IMR-90 (cell line): ENCODE measurements around the gene LEO1. TPM values are rescaled to one million over a fixed set of nuclear protein-coding genes. Genes with fewer than 3 reads are reported as not detected.

Source experiments
- ATAC-seq: fragments of 200-7000 bp; cut with Tn5 transposase; 2 replicates; pipeline ENCODE4 v1.9.1; 2020; ENCODE audit warnings: low read depth, mild to moderate bottlenecking, moderate library complexity
- BruUV-seq: library from RNA; stranded (reverse); fragments of 400-500 nt; replicated peaks from 2 replicates; lab custom pipeline; 2021; lab: Mats Ljungman, UMichigan
- CTCF ChIA-PET: fragments of 300-600 bp; formaldehyde crosslinking; extraction: SDS; loops from one replicate; lab custom pipeline; 2021; ENCODE audit warnings: antibody characterized with exemption; lab: Yijun Ruan, JAX
- POLR2A ChIA-PET: fragments of 300-600 bp; sonication (Branson Sonifier 250); formaldehyde crosslinking; loops from one replicate; lab custom pipeline; 2022; ENCODE audit warnings: antibody characterized with exemption; ENCODE audit not compliant: unreplicated experiment; lab: Charles Lee
- DNase-seq: peaks from one replicate; pipeline ENCODE4 v3.0.0; 2013
- H2AFZ ChIP-seq: replicated peaks from 2 replicates; pipeline ENCODE3; 2013; ENCODE audit warnings: low read length, mild to moderate bottlenecking; ENCODE audit not compliant: poor library complexity
- H2AK5ac ChIP-seq: 2 replicates; pipeline ENCODE4 v1.6.1; 2013; ENCODE audit warnings: low read depth, low read length, inconsistent platforms
- H2AK9ac ChIP-seq: replicated peaks from 2 replicates; pipeline ENCODE3; 2013; ENCODE audit warnings: mild to moderate bottlenecking, low read depth, low read length, moderate library complexity; ENCODE audit not compliant: poor library complexity
- H2BK120ac ChIP-seq: 2 replicates; pipeline ENCODE4 v1.6.1; 2013; ENCODE audit warnings: low read depth, low read length, inconsistent platforms
- H2BK15ac ChIP-seq: 3 replicates; pipeline ENCODE4 v1.6.1; 2013; ENCODE audit warnings: low read depth, low read length, inconsistent platforms
- H2BK20ac ChIP-seq: 2 replicates; pipeline ENCODE4 v1.6.1; 2013; ENCODE audit warnings: low read depth, mild to moderate bottlenecking, inconsistent platforms, low read length, moderate library complexity
- H2BK5ac ChIP-seq: 2 replicates; pipeline ENCODE4 v1.6.1; 2013; ENCODE audit warnings: mild to moderate bottlenecking, low read depth, low read length, inconsistent platforms; ENCODE audit not compliant: poor library complexity, severe bottlenecking
- H3K14ac ChIP-seq: replicated peaks from 2 replicates; pipeline ENCODE4 v1.6.1; 2013; ENCODE audit warnings: low read depth, low read length, inconsistent platforms
- H3K18ac ChIP-seq: 2 replicates; pipeline ENCODE4 v1.6.1; 2013; ENCODE audit warnings: low read depth, low read length, control low read depth
- H3K23ac ChIP-seq: 2 replicates; pipeline ENCODE4 v1.6.1; 2013; ENCODE audit warnings: low read depth, low read length, inconsistent platforms
- H3K27ac ChIP-seq: 2 replicates; pipeline ENCODE4 v1.5.1; 2013; ENCODE audit warnings: mild to moderate bottlenecking, control low read depth, low read length; ENCODE audit not compliant: insufficient read depth
- H3K27me3 ChIP-seq: 2 replicates; pipeline ENCODE4 v1.6.1; 2013; ENCODE audit warnings: low read length; ENCODE audit not compliant: control insufficient read depth, insufficient read depth
- H3K36me3 ChIP-seq: 2 replicates; pipeline ENCODE4 v1.6.1; 2013; ENCODE audit warnings: low read length, mixed read lengths; ENCODE audit not compliant: control insufficient read depth, insufficient read depth
- H3K4ac ChIP-seq: 2 replicates; pipeline ENCODE4 v1.6.1; 2013; ENCODE audit warnings: low read depth, low read length, inconsistent platforms
- H3K4me1 ChIP-seq: 2 replicates; pipeline ENCODE4 v1.6.1; 2013; ENCODE audit warnings: low read length, mixed read lengths; ENCODE audit not compliant: control insufficient read depth, insufficient read depth
- H3K4me2 ChIP-seq: 2 replicates; pipeline ENCODE4 v1.6.1; 2013; ENCODE audit warnings: low read depth, mild to moderate bottlenecking, control low read depth, low read length, moderate library complexity
- H3K4me3 ChIP-seq: 2 replicates; pipeline ENCODE4 v1.5.1; 2013; ENCODE audit warnings: low read depth, mild to moderate bottlenecking, control low read depth, low read length, moderate library complexity; ENCODE audit not compliant: insufficient read depth
- H3K56ac ChIP-seq: 2 replicates; pipeline ENCODE4 v1.6.1; 2013; ENCODE audit warnings: low read length, inconsistent platforms; ENCODE audit not compliant: insufficient read depth; ENCODE audit errors: extremely low read depth
- H3K79me1 ChIP-seq, 2 experiments: 2 replicates each; pipeline ENCODE4 v1.6.1; 2013; ENCODE audit warnings: low read length in 2 of 2, inconsistent platforms in 1 of 2, low read depth in 1 of 2
- H3K9ac ChIP-seq: 2 replicates; pipeline ENCODE4 v1.6.1; 2013; ENCODE audit warnings: low read depth, low read length, control low read depth
- H3K9me1 ChIP-seq: 2 replicates; pipeline ENCODE4 v1.6.1; 2013; ENCODE audit warnings: low read length, inconsistent platforms; ENCODE audit not compliant: insufficient read depth
- H3K9me3 ChIP-seq: 2 replicates; pipeline ENCODE4 v1.6.1; 2013; ENCODE audit warnings: low read length; ENCODE audit not compliant: control insufficient read depth, insufficient read depth
- H4K20me1 ChIP-seq: 2 replicates; pipeline ENCODE4 v1.6.1; 2013; ENCODE audit warnings: low read length, inconsistent platforms; ENCODE audit not compliant: insufficient read depth
- H4K5ac ChIP-seq: 2 replicates; pipeline ENCODE4 v1.6.1; 2013; ENCODE audit warnings: mild to moderate bottlenecking, low read depth, low read length, control low read depth
- H4K8ac ChIP-seq, 2 experiments: 2 replicates each; pipeline ENCODE4 v1.6.1; 2013; ENCODE audit warnings: low read depth in 2 of 2, low read length in 2 of 2, control low read depth in 1 of 2, inconsistent platforms in 1 of 2
- H4K91ac ChIP-seq: 2 replicates; pipeline ENCODE4 v1.6.1; 2013; ENCODE audit warnings: low read depth, low read length, inconsistent platforms; ENCODE audit not compliant: insufficient read depth
- CEBPB ChIP-seq: IDR thresholded peaks from 2 replicates; pipeline ENCODE4 v1.6.1; 2012; ENCODE audit warnings: low read depth, low read length, improper control_type of control experiment
- FOS ChIP-seq: fragments of 150-350 bp; IDR thresholded peaks from 2 replicates; pipeline ENCODE4 v1.6.1; 2016; ENCODE audit warnings: low read depth, low read length
- MAFK ChIP-seq: IDR thresholded peaks from 2 replicates; pipeline ENCODE4 v1.6.1; 2012; ENCODE audit warnings: low read depth, low read length, improper control_type of control experiment
- MAZ ChIP-seq: IDR thresholded peaks from 2 replicates; pipeline ENCODE4 v1.6.1; 2012; ENCODE audit warnings: low read depth, mild to moderate bottlenecking, low read length, improper control_type of control experiment, moderate library complexity, borderline replicate concordance
- MXI1 ChIP-seq: IDR thresholded peaks from 2 replicates; pipeline ENCODE4 v1.6.1; 2012; ENCODE audit warnings: low read depth, mild to moderate bottlenecking, low read length, moderate library complexity, borderline replicate concordance
- NFE2L2 ChIP-seq: fragments of 150-350 bp; IDR thresholded peaks from 2 replicates; pipeline ENCODE4 v1.6.1; 2016; ENCODE audit warnings: low read depth, mild to moderate bottlenecking, low read length
- POLR2A ChIP-seq: IDR thresholded peaks from 2 replicates; pipeline ENCODE4 v1.6.1; 2012; ENCODE audit warnings: mild to moderate bottlenecking, low read depth, low read length
- RCOR1 ChIP-seq: IDR thresholded peaks from 2 replicates; pipeline ENCODE4 v1.6.1; 2012; ENCODE audit warnings: mild to moderate bottlenecking, low read length, improper control_type of control experiment; ENCODE audit not compliant: insufficient replicate concordance
- RFX5 ChIP-seq: IDR thresholded peaks from 2 replicates; pipeline ENCODE4 v1.8.0; 2012; ENCODE audit warnings: low read depth, mild to moderate bottlenecking, low read length, moderate library complexity
- SMC3 ChIP-seq: fragments of 150-350 bp; IDR thresholded peaks from 2 replicates; pipeline ENCODE4 v1.6.1; 2016; ENCODE audit warnings: low read depth, mild to moderate bottlenecking, antibody characterized with exemption, low read length, moderate library complexity
- WGBS, 2 experiments: methylation state at CpG; one replicate each; pipeline versions ENCODE4 v1.1.5 to v1.1.7; 2013; ENCODE audit warnings: missing lambda C conversion rate in 2 of 2; ENCODE audit not compliant: insufficient read length in 1 of 2; ENCODE audit errors: extremely low coverage in 2 of 2; 5-methylcytosine and 5-hydroxymethylcytosine counted together
- dilution Hi-C: fragments of 300-500 bp; cut with HindIII; formaldehyde crosslinking; loops from one replicate; pipeline ENCODE4 v1.14.3; 2018; ENCODE audit warnings: low sequenced_read_pairs; ENCODE audit not compliant: unreplicated experiment
- in situ Hi-C: fragments of 300-500 bp; cut with MboI; formaldehyde crosslinking; loops from 3 replicates; pipeline ENCODE4 v1.14.3; 2019; ENCODE audit warnings: low sequenced_read_pairs, inconsistent platforms, mixed read lengths
- intact Hi-C: fragments of 100-400 bp; cut with micrococcal nuclease; formaldehyde crosslinking; loops from 2 replicates; pipeline ENCODE4 v1.10.0; 2022
- polyA plus RNA-seq, 3 experiments: library from polyadenylated mRNA; depleted of rRNA; stranded (reverse); fragments of >200 nt; gene quantifications; 2 replicates each; pipeline ENCODE4 v1.2.3, GENCODE V29; 2012; ENCODE audit warnings: low replicate concordance in 1 of 3
- total RNA-seq: library from RNA; depleted of rRNA; stranded (reverse); fragments of >200 nt; gene quantifications from 2 replicates; pipeline ENCODE4 v1.2.3, GENCODE V29; 2012
- TF ChIP-seq, protein P1 (sequence below): conservative IDR thresholded peaks from 2 replicates; pipeline ENCODE4 v1.5.1; 2012; ENCODE audit warnings: mild to moderate bottlenecking, low read depth, low read length, improper control_type of control experiment
- TF ChIP-seq, protein P2 (sequence below): fragments of 150-350 bp; IDR thresholded peaks from 2 replicates; pipeline ENCODE4 v1.6.1; 2016; ENCODE audit warnings: low read depth, mild to moderate bottlenecking, low read length, moderate library complexity, borderline replicate concordance
- TF ChIP-seq, protein P3 (sequence below): fragments of 150-350 bp; IDR thresholded peaks from 2 replicates; pipeline ENCODE4 v1.6.1; 2017; ENCODE audit warnings: mild to moderate bottlenecking, antibody characterized with exemption, low read length, low read depth

The LEO1 gene
- total and polyA plus RNA-seq, 2 of the 4 experiments (the other 2 are of a cell fraction), result 9.0 to 11.5 TPM

DNA sequence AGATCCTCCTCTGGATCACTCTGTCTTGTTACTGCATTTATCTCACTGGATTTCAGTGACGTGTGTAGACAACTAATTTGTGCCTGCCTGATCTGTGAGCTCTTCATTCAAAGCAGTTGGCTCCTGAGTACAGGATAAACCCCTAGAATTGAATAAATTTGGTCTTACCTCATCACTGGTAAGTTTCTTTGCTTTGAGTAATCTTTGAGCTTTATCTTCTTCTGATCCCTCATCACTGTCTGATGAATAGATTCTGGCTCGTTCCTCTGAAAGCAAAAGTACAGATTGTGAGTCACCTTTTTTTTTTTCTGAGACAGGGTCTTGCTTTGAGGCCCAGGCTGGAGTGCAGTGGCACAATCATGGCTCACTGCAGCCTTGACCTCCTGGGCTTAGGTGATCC, 24.5 kb downstream of the LEO1 start:
- Histone ChIP-seq H3K79me1 (peaks cover under 1 to 5% of the 10 kb centered on the region in 2 experiments; a peak in 3 of 4 replicates), H4K5ac (no peak overlapping the region), H2AFZ (no peak overlapping the region), H3K23ac (no peak overlapping the region), H2AK9ac (no peak overlapping the region), H3K36me3 (peaks cover 46% of the 10 kb centered on the region), H2BK5ac (no peak overlapping the region), H3K4me1 (no peaks in the 10 kb centered on the region), H3K9ac (no peak overlapping the region), H4K91ac (no peak overlapping the region), H2AK5ac (no peak overlapping the region), H3K56ac (no peak overlapping the region), H3K27ac (no peak overlapping the region), H3K4me3 (no peak overlapping the region), H2BK120ac (no peak overlapping the region), H2BK15ac (no peak overlapping the region), H3K18ac (no peak overlapping the region), H3K27me3 (no peaks in the 10 kb centered on the region), H2BK20ac (no peak overlapping the region), H4K20me1 (no peaks in the 10 kb centered on the region), H4K8ac (no peak overlapping the region), H3K14ac (no peak overlapping the region), H3K4ac (no peak overlapping the region), H3K9me3 (no peaks in the 10 kb centered on the region), H3K4me2 (no peak overlapping the region), H3K9me1 (no peaks in the 10 kb centered on the region)
- DNase-seq (peak; percentile 28), ATAC-seq (no peak)
- intact Hi-C loops (no loop called here), dilution Hi-C loops (no loop called here), in situ Hi-C loops (no loop called here)
- BruUV-seq, result no TSS peak
- TF ChIP-seq RCOR1, result no peak
- TF ChIP-seq CEBPB, result no peak
- no peak for TF ChIP-seq POLR2A
- TF ChIP-seq FOS, result no peak
- TF ChIP-seq, protein P1, sequence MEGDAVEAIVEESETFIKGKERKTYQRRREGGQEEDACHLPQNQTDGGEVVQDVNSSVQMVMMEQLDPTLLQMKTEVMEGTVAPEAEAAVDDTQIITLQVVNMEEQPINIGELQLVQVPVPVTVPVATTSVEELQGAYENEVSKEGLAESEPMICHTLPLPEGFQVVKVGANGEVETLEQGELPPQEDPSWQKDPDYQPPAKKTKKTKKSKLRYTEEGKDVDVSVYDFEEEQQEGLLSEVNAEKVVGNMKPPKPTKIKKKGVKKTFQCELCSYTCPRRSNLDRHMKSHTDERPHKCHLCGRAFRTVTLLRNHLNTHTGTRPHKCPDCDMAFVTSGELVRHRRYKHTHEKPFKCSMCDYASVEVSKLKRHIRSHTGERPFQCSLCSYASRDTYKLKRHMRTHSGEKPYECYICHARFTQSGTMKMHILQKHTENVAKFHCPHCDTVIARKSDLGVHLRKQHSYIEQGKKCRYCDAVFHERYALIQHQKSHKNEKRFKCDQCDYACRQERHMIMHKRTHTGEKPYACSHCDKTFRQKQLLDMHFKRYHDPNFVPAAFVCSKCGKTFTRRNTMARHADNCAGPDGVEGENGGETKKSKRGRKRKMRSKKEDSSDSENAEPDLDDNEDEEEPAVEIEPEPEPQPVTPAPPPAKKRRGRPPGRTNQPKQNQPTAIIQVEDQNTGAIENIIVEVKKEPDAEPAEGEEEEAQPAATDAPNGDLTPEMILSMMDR, result no peak
- TF ChIP-seq, protein P2, sequence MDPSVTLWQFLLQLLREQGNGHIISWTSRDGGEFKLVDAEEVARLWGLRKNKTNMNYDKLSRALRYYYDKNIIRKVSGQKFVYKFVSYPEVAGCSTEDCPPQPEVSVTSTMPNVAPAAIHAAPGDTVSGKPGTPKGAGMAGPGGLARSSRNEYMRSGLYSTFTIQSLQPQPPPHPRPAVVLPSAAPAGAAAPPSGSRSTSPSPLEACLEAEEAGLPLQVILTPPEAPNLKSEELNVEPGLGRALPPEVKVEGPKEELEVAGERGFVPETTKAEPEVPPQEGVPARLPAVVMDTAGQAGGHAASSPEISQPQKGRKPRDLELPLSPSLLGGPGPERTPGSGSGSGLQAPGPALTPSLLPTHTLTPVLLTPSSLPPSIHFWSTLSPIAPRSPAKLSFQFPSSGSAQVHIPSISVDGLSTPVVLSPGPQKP, result no peak
- no peak for TF ChIP-seq MAFK
- TF ChIP-seq, protein P3, sequence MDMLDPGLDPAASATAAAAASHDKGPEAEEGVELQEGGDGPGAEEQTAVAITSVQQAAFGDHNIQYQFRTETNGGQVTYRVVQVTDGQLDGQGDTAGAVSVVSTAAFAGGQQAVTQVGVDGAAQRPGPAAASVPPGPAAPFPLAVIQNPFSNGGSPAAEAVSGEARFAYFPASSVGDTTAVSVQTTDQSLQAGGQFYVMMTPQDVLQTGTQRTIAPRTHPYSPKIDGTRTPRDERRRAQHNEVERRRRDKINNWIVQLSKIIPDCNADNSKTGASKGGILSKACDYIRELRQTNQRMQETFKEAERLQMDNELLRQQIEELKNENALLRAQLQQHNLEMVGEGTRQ, result no peak
- no peak for TF ChIP-seq NFE2L2
- TF ChIP-seq MAZ, result no peak
- TF ChIP-seq MXI1, result no peak
- no peak for TF ChIP-seq SMC3
- no peak for TF ChIP-seq RFX5
- no CpG with 5 or more reads among the region's 2 CpGs for WGBS, 2 experiments
- POLR2A ChIA-PET, result no interaction called here
- CTCF ChIA-PET, result no interaction called here
